ENCODE data around the gene VPS35. TPM values are rescaled to one million over a fixed set of nuclear protein-coding genes. Genes with fewer than 3 reads are reported as not detected.

The VPS35 gene
- polyA plus RNA-seq (ENCODE audit: insufficient read length in 12 of 12), result 100 to 1,000 TPM in 2 of 12 donors, 10 to 100 TPM in 10; 66.1 to 210 (median 88.5) TPM
- long read RNA-seq, donor 1, full-length matches to known transcripts, result 23 of 87 reads
- long read RNA-seq, donor 1, partial matches to known transcripts, result 64 of 87 reads
- long read RNA-seq, donor 1, other reads (novel, unspliced or antisense), result 0 of 87 reads
- long read RNA-seq, donor 2, full-length matches to known transcripts, result 21 of 39 reads
- long read RNA-seq, donor 2, partial matches to known transcripts, result 18 of 39 reads
- long read RNA-seq, donor 2, other reads (novel, unspliced or antisense), result 0 of 39 reads
- long read RNA-seq, donor 3, full-length matches to known transcripts, result 8 of 20 reads
- long read RNA-seq, donor 3, partial matches to known transcripts, result 12 of 20 reads
- long read RNA-seq, donor 3, other reads (novel, unspliced or antisense), result 0 of 20 reads
- long read RNA-seq, donor 4, full-length matches to known transcripts, result 6 of 13 reads
- long read RNA-seq, donor 4, partial matches to known transcripts, result 7 of 13 reads
- long read RNA-seq, donor 4, other reads (novel, unspliced or antisense), result 0 of 13 reads
- long read RNA-seq, donor 5, full-length matches to known transcripts, result 22 of 79 reads
- long read RNA-seq, donor 5, partial matches to known transcripts, result 57 of 79 reads
- long read RNA-seq, donor 5, other reads (novel, unspliced or antisense), result 0 of 79 reads
- long read RNA-seq, donor 6, full-length matches to known transcripts, result 10 of 23 reads
- long read RNA-seq, donor 6, partial matches to known transcripts, result 13 of 23 reads
- long read RNA-seq, donor 6, other reads (novel, unspliced or antisense), result 0 of 23 reads
- long read RNA-seq, donor 7, full-length matches to known transcripts, result 9 of 23 reads
- long read RNA-seq, donor 7, partial matches to known transcripts, result 14 of 23 reads
- long read RNA-seq, donor 7, other reads (novel, unspliced or antisense), result 0 of 23 reads
- long read RNA-seq, donor 8, full-length matches to known transcripts, result 6 of 74 reads
- long read RNA-seq, donor 8, partial matches to known transcripts, result 68 of 74 reads
- long read RNA-seq, donor 8, other reads (novel, unspliced or antisense), result 0 of 74 reads
- long read RNA-seq, donor 9, full-length matches to known transcripts, result 3 of 28 reads
- long read RNA-seq, donor 9, partial matches to known transcripts, result 25 of 28 reads
- long read RNA-seq, donor 9, other reads (novel, unspliced or antisense), result 0 of 28 reads
- long read RNA-seq, donor 10, full-length matches to known transcripts, result 14 of 59 reads
- long read RNA-seq, donor 10, partial matches to known transcripts, result 45 of 59 reads
- long read RNA-seq, donor 10, other reads (novel, unspliced or antisense), result 0 of 59 reads
- long read RNA-seq, donor 11, full-length matches to known transcripts, result 12 of 43 reads
- long read RNA-seq, donor 11, partial matches to known transcripts, result 31 of 43 reads
- long read RNA-seq, donor 11, other reads (novel, unspliced or antisense), result 0 of 43 reads

DNA sequence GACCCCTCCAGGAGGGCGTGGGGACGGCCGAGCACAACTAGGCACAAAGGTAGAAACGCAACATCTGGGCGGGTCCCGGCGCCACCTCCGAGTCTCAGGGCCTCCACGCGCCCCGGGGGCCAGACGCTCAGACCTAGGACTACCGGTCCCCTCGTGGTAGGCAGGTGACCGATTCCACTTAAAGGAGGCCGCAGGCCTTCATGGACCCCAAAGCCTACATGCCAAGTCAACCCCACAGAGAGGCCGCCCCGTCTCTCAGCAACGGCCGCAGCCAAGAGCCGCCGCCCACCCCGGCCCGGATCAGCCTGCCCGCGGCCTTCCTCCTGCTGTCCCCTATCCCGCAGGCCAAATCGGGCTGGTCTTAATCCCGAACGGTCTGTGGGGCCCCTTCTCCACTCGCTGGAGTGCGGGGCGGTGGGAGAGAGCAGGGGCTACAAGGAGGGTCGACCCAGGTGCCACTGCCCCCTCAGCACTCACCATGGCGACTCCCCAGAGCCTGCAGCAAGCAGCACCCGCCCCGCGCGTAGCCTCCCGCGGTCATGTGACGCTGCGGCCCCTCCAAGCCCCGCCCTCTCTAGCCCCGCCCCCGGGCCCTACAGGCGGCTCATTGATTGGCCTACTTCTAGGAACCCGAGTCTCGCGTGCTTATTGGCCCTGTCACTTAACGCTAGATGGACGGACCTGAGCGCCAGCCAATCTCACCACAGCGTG lies at the start of gene VPS35:
TSS of gene VPS35 (minus strand) at position 525 of the 711 bp plus-strand sequence. CDS start at position 480, 45 bp downstream.
- no peak for DNase-seq

DNA sequence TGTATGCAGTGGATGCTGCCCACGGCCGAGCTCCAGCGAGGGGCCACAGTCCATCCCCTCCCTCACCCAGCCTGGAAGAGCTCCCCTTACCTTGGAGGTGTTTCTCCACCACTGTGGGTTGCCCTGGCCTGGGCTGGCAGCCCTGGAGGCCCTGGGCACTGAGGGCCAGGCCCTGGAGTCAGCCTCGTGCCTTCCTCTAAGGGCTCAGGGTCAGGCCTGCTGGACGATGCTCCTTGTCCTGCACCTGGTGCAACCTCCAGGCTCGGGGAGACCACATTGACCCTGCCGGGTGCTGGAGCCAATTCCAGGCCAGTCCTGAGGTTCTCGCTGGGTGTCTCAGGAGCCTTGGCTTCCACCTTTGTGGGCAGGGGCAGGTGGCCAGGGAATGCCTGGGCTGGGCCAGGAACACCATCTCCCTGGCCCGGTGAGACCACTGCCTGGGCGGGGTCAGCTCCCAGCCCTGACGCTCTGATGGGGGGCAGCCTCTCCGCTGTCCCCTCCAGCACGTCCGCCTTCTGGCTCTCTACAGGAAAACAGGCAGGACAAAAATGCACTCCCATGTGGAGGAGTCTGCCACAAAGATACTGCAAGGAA lies 48.7 kb upstream of the VPS35 start:
- no peak for DNase-seq

GRCh38 chr16:46736695-46737094 lies 47.7 kb upstream of the VPS35 start:
- DNase-seq, result no peak

GRCh38 chr16:46733319-46733830 lies 44.4 kb upstream of the VPS35 start:
- DNase-seq, result no peak

- DNase-seq, result no peak
Measured at GRCh38 chr16:46732561-46732960, 43.6 kb upstream of the VPS35 start.

- no peak for DNase-seq
Measured at GRCh38 chr16:46731691-46732555, 42.9 kb upstream of the VPS35 start.

GRCh38 chr16:46730801-46731690 lies 42.1 kb upstream of the VPS35 start:
- no peak for DNase-seq

DNA sequence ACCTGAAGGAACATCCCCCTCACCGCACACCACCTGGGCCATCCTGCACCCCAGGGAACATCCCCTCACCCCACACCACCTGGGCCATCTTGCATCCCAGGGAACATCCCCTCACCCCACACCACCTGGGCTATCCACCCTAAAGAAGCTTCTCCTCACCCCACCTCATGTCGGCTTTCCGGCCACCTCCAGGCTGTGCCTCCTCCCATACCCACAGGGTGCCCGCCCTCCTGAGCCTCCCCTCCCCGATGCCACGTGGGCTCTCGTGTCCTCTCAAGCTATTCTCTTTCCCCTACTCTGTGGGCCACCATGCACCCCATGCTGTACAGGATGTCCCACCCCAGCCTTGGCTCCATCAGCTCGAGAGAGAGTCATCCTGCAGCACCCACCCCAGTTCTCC lies 41.1 kb upstream of the VPS35 start:
- DNase-seq, result no peak

GRCh38 chr16:46729326-46729995 lies 40.5 kb upstream of the VPS35 start:
- no peak for DNase-seq

DNA sequence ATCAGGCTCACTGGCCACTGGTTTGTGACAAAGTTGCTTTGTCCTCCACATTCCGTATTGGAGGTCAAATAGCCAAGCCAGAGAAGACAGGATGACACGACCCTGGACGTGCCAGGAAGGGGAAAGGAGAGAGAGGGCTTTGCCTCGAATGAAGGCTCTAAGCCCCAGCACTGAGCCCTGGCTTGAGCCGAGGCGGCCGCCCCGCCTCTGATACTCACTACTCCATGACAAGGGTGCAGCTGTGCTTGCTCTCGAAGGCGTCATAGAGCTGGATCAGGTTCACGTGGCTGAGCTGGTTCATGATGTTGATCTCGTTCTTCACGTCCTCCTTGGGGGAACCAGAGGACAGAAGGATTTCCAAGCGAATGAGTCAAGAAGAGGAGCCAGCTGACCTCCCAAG lies 39.8 kb upstream of the VPS35 start:
- DNase-seq, result no peak

- no peak for DNase-seq
Measured at GRCh38 chr16:46727630-46728029, 38.7 kb upstream of the VPS35 start.

DNA sequence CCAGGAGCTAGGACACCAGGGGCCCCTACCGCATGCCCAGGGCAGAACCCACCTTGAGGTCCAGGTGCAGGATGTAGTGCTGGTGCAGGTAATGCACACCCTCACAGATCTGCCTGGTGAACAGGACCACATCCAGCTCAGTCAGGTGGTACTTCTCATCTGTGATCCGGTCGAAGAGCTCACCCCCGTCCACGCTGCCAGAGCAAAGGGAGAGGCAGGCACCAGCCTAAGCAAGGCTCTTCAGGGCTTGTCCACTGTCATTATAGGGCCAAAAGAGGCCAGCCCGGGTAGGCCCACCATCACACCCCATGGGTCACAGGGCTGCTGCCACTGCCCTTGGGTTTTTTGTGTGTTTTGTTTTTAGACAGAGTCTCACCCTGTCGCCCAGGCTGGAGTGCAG lies 38.2 kb upstream of the VPS35 start:
- DNase-seq, result no peak

DNA sequence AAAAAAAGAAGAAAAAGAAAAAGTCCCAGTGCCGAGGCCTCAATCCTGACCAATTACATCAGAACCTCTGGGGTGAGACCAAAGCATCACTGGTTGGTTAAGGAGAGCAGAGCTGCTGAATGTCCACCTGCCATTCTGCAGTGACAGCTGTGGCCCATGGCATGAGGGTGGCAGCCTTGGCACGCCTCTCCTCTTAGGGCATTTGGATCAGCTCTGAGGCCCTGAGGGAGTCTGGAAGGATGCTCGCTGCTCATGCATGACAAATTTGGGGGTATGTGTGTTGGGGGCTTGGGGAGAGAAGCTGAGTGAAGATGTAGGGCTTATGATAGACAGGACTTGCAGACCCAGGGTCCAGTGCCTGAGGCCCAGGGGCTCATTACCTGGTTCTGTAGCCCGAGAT lies 32.9 kb upstream of the VPS35 start:
- DNase-seq, result no peak

GRCh38 chr16:46720619-46721018 lies 31.6 kb upstream of the VPS35 start:
- no peak for DNase-seq

DNA sequence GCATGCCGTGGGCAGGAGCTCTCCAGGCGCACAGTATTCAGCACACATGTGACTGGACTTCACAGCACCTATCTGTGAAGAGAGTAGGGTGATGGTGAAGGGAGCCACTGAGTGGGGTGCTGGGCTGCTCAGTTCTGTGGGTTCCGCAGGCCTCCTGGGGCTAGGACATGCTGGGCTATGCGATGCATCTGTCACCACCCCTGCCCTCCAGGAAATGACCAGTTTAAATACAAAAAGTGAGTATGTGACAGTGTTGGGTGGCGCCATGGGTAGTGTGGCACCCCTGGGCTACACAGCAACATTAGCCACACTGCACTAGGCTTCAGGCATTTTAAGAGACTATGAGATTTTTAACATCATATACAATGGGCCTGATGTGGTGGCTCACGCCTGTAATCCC lies 30.6 kb upstream of the VPS35 start:
- DNase-seq, result no peak

DNA sequence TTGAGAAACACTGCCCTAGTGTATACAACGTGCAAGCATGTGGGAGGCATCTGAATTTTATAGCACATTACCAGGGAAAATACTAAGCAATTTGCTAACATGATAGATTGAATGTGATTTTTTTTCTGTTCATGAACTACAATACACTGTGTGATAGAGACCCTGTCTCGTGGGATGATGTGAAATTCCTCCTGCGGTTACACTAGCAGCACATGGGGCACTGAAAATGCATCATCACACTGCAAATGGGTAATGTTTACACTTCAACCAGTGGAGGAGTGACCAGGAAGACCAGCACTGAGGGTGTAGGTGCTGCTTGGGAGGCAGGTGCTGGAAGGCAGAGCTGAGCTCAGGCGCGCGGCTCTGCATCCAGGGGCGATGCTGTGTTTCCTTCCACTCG lies 29.2 kb upstream of the VPS35 start:
- no peak for DNase-seq

GRCh38 chr16:46717692-46718091 lies 28.7 kb upstream of the VPS35 start:
- DNase-seq, result no peak
